ENCODE measurements around the gene SLC12A5.

SLC12A5 gene

DNA sequence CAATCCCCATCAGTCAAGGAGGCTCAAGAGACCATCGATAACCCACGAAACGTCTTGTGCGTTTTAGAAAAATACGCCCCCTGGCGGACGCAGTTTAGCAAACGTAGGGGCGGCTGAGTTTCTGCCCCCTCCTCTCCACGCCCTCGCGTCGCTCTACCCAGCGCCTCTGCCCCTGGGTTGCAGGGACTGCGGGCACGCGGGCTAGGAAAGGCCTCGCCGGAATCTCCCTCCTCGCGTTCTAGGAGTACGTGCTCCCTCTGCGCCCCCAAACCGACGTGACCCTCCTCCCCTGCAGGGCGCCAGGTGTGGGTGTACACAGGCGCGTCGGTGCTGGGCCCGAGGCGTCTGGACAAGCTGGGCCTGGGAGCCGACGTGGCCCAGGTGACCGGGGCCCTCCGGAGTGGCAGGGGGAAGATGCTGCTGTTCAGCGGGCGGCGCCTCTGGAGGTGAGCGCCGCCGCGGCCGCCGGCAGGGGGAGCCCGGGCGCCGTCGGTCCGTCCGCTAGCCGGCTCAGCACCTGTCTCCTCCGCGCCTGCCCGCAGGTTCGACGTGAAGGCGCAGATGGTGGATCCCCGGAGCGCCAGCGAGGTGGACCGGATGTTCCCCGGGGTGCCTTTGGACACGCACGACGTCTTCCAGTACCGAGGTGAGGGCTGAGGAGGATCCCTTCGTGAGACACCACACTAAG lies 15.0 kb upstream of the SLC12A5 start (continued):
- 0 out of 2 replicates have a peak, but pooled peaks have one; percentile 24 for TF ChIP-seq ZNF610 (tag by site-specific recombination; IDR thresholded peaks at IDR 0.05; ENCODE audit: borderline replicate concordance)
- TF ChIP-seq ZNF302 (tag by site-specific recombination; IDR thresholded peaks at IDR 0.05; ENCODE audit: low read depth) = no peak
- TF ChIP-seq ZNF239 (tag by site-specific recombination; IDR thresholded peaks at IDR 0.05) = no peak
- TF ChIP-seq ZNF514 (tag by site-specific recombination; IDR thresholded peaks at IDR 0.05) = no peak
- no peak for TF ChIP-seq ZNF146 (tag by site-specific recombination; IDR thresholded peaks at IDR 0.05)
- no peak for TF ChIP-seq ZNF792 (tag by site-specific recombination; IDR thresholded peaks at IDR 0.05)
- TF ChIP-seq, protein P1, sequence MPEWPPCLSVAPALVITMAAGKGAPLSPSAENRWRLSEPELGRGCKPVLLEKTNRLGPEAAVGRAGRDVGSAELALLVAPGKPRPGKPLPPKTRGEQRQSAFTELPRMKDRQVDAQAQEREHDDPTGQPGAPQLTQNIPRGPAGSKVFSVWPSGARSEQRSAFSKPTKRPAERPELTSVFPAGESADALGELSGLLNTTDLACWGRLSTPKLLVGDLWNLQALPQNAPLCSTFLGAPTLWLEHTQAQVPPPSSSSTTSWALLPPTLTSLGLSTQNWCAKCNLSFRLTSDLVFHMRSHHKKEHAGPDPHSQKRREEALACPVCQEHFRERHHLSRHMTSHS (tag by site-specific recombination; IDR thresholded peaks at IDR 0.05) = no peak
- TF ChIP-seq ZNF660 (tag by site-specific recombination; IDR thresholded peaks at IDR 0.05) = no peak
- no peak for TF ChIP-seq ELK4 (IDR thresholded peaks at IDR 0.05; ENCODE audit: borderline replicate concordance, low read depth, low read length)
- TF ChIP-seq, protein P2, sequence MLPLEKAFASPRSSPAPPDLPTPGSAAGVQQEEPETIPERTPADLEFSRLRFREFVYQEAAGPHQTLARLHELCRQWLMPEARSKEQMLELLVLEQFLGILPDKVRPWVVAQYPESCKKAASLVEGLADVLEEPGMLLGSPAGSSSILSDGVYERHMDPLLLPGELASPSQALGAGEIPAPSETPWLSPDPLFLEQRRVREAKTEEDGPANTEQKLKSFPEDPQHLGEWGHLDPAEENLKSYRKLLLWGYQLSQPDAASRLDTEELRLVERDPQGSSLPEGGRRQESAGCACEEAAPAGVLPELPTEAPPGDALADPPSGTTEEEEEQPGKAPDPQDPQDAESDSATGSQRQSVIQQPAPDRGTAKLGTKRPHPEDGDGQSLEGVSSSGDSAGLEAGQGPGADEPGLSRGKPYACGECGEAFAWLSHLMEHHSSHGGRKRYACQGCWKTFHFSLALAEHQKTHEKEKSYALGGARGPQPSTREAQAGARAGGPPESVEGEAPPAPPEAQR (tag by site-specific recombination; IDR thresholded peaks at IDR 0.05) = 0 out of 2 replicates have a peak, but pooled peaks have one; percentile 45
- peak; percentile 82 for TF ChIP-seq ZNF600 (tag by site-specific recombination; IDR thresholded peaks at IDR 0.05)
- no peak for TF ChIP-seq SCRT1 (tag by site-specific recombination; IDR thresholded peaks at IDR 0.05; ENCODE audit: borderline replicate concordance)
- peak; percentile 80 for TF ChIP-seq ZBTB26 (tag by site-specific recombination; optimal IDR thresholded peaks at IDR 0.05)
- TF ChIP-seq ZNF544 (tag by site-specific recombination; IDR thresholded peaks at IDR 0.05) = no peak
- TF ChIP-seq ZFP37 (tag by site-specific recombination; IDR thresholded peaks at IDR 0.05) = peak; percentile 77; the same call in 1 of the 2 replicates

- H3K4me1 ChIP-seq (ENCODE audit: control insufficient read depth, insufficient read depth, low read length) = no peaks in the 10 kb centered on the region
- H3K4me3 ChIP-seq (ENCODE audit: low read depth, low read length) = no peak overlapping the region
- TF ChIP-seq ZFHX2 (tag by site-specific recombination; conservative IDR thresholded peaks at IDR 0.05) (peak; percentile 92), ZNF548 (tag by site-specific recombination; IDR thresholded peaks at IDR 0.05) (no peak), EGR2 (tag by site-specific recombination; IDR thresholded peaks at IDR 0.05; ENCODE audit: low read depth) (peak; percentile 96), ZBTB1 (tag by site-specific recombination; IDR thresholded peaks at IDR 0.05) (no peak)
- CTCF ChIA-PET = interaction anchor here (0.5 to 4.9 kb wide), 40 partner anchors 10 to 673 kb away, joined by 3 to 86 read pairs (median 5); partner anchors contain the start of gene ELMO2
- H3K9me3 ChIP-seq (ENCODE audit: control insufficient read depth, insufficient read depth, low read depth, low read length) = no peaks in the 10 kb centered on the region
- POLR2A ChIA-PET = interaction anchor here (0.7 to 0.9 kb wide), 2 partner anchors 80 to 315 kb away, joined by 3 read pairs; no protein-coding TSS in a partner anchor
- no peak overlapping the region for H3K27ac ChIP-seq (ENCODE audit: extremely low read depth, low read depth, low read length)
- no peaks in the 10 kb centered on the region for H3K36me3 ChIP-seq (ENCODE audit: control insufficient read depth in 2 of 2, insufficient read depth in 1 of 2, low read length in 2 of 2)
These were observed 14.3 kb upstream of the SLC12A5 start for GRCh38 chr20:46014517-46015396.
